ENCODE results near the gene DAP3. TPM values are rescaled to one million over a fixed set of nuclear protein-coding genes. Genes with fewer than 3 reads are reported as not detected.
"Not testable (repeated sequence)": the region's sequence is repeated elsewhere in the genome, so short reads cannot be mapped to it uniquely, and the experiment has no call there.

DAP3 gene
- total RNA-seq, 1 experiment from 2014 or later, result 53.2 TPM

DNA sequence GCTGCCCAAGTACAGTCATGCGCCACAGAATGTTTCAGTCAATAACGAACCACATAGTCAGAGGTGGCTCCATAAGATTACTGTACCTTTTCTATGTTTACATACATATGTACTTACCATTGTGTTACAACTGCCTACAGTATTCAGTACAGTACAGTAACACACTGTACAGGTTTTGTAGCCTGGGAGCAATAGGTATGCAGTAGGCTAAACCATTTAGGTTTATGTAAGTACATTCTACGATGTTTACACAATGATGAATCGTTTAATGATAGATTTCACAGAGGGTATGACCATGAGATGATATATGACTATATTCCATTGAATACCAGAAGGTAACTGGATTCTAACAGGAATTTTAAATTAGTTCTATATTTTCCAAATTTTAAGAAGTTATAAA lies 10.9 kb upstream of the DAP3 start:
- in situ Hi-C loops (cut with HindIII; ENCODE audit: low pct_unique_long_range_greater_than_20kb, low sequenced_read_pairs), result no loop called here

DNA sequence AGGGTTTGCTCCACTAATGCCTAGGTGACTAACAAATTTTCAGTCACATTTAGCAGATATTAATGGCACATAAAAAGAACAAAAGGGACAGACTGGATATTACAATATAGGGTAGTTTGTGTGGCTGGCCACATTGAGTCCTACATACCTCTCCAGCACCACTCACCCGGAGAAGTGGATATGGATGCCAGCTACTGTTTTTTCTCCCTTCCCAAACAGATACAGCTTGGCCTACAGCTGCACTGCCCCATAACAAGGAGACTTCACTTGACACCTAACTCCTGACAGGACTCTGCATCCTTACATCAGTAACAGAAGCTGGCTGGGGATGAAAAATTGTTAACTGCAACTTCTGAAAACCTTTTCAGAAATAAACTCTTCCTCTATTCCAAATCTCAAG lies 9.9 kb upstream of the DAP3 start:
- DNase-seq (ENCODE audit: low read depth); in situ Hi-C loops (cut with HindIII; ENCODE audit: low pct_unique_long_range_greater_than_20kb, low sequenced_read_pairs): not testable (repeated sequence)

More for the DNA sequence above, 10.9 kb upstream of the DAP3 start:
- no peak for DNase-seq (ENCODE audit: low read depth)

DNA sequence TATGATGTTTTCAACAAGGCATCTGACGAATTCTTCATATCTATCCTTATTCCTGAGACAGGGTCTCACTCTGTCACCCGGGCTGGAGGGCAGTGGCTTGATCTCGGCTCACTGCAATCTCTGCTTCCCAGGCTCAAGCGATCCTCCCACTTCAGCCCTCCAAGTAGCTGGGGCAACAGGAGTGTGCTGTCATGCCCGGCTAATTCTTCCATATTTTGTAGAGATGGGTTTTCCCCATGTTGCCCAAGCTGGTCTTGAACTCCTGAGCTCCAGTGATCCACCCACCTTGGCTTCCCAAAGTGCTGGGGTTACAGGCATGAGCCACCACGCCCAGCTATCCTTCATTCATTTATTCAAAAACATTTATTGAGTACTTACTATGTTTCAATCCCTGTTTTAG lies 8.4 kb upstream of the DAP3 start:
- no peak for DNase-seq (ENCODE audit: low read depth)
- in situ Hi-C loops (cut with HindIII; ENCODE audit: low pct_unique_long_range_greater_than_20kb, low sequenced_read_pairs), result no loop called here

DNA sequence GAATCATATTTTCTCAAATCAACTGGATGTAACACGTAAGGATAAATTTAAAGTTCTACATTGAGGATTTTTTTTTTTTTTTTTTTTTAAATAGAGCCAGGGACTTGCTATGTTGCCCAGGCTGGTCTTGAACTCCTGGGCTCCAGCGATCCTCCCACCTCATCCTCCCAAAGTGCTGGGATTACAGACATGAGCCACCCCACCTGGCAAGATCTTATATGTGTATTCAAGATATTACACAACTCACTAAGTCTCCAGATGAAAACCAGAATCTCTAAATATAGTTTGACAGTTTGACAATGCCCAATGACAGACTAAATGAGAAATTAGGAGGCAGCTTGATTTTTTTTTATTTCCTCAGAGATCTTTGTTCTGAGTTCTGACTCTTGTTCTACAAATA lies 7.1 kb upstream of the DAP3 start:
- in situ Hi-C loops (cut with HindIII; ENCODE audit: low pct_unique_long_range_greater_than_20kb, low sequenced_read_pairs), result no loop called here
- DNase-seq (ENCODE audit: low read depth), result no peak

DNA sequence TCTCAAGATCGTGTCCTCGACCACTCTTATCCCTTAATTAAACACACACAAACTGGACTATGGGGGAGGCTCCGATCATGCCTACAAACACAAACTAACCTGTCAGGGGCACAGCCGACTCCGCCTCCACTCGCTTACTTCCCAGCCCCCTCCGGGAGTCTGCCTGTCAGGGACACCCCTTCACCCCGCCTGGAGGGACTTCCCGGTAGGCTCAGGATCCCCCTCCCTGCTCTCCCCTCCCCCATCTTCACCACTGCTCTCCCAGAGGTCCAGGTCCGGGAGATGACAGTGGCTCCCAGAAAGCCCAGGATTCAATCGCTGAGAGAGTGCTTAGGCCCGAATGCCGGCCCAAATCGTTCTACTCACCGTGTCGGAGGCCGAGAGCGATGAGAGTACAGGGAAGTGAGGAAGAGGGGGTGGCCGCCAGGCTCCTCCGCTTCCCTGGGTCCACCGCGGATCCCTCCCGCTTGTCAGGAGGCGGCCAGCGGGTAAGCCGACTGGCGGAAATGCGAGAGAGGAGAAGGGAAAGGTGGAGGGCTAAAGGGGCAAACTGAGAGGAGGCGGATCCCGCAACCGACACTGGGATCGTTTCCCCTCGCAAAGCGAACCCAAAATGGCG lies 1.1 kb upstream of the DAP3 start:
- in situ Hi-C loops (cut with HindIII; ENCODE audit: low pct_unique_long_range_greater_than_20kb, low sequenced_read_pairs); DNase-seq (ENCODE audit: low read depth): not testable (repeated sequence)

DNA sequence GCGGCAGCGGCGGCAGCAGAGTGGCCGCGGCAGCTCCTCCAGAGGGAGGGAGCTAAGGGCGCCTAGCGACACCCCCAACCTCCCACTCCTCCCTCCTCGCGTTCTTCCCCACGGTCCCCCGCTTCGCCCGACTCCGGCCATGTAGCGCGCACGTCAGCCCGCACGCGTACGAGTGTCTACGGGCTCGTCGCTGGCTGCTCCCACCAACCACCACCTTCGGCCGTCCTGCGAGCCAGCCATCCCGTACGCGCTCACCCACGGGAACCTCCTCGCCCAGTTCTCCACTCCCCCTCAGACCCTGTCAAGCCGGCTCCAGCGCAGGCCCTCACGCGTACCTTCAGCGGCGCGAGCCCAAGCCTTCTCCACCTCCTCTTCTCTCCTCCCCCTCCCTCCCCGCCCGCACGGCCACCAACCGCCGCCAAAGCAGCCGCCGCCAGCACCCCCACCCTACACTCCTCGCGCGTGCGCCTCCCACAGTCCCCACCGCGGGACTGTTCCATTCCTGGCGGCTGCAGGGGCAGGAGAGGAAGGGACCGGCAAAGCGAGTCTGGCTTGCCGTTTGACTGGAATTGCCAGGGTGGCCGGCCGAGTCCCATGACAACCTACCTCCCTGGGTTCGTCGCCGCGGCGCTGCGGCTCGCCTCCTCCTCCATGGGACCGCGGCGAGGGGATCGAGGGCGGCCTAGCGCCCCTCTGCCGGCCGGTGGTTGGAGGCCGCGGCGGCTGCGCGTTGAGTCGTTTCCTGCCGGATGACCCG lies 389 bp upstream of the DAP3 start, which contains the start of gene YY1AP1:
TSS of gene YY1AP1 (minus strand) at position 451 of the 757 bp plus-strand sequence. CDS start 8,338 bp downstream, outside the sequence.
- in situ Hi-C loops (cut with HindIII; ENCODE audit: low pct_unique_long_range_greater_than_20kb, low sequenced_read_pairs), result no loop called here
- DNase-seq (ENCODE audit: low read depth), result peak; percentile 91

DNA sequence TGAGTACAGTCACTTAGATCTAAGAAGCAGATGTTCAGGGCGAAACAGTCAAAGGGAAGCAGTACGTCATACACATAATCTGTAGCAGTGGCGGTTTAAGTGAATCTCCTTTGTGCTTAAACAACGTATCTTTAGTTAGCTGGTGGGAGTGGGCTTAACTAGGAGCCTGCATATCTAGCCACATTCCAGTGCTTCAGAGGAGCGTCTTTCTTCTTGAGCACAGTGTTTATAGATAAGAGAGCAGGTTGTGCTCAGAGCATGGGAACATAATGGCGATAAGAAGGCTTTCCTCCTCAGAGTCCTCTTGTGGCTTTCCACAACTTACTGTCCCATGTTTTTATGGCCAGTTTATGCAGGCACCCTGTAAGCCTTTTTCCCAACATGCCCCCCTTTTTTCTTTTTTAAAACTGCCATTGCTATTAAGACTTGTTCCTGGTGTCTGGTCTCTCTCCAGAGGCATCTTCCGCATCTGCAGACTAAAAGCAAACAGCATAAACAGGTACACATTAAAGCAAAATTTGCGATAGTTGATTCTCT lies 3.2 kb downstream of the DAP3 start:
- in situ Hi-C loops (cut with HindIII; ENCODE audit: low pct_unique_long_range_greater_than_20kb, low sequenced_read_pairs), result no loop called here
- peak; percentile 37 for DNase-seq (ENCODE audit: low read depth)

DNA sequence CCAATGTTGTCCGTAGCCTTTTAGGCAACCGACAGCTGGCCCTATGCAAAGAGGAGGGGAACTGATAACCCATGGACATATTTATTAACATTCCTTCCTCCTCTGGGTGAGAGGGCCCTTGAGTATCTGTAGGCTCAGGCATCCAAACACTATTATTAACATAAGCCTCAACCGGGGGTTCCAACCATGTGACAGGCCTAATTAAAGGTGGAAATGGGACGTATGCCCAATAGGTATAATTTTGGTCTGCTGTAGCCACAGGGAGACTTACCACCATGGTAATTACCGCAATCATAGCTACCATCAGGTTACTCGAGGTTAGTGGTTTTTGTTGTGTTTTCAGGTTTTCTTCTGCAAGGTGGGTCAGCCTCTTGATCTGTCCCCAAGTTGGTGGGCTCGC lies 5.3 kb downstream of the DAP3 start:
- in situ Hi-C loops (cut with HindIII; ENCODE audit: low pct_unique_long_range_greater_than_20kb, low sequenced_read_pairs), result no loop called here
- DNase-seq (ENCODE audit: low read depth), result no peak

DNA sequence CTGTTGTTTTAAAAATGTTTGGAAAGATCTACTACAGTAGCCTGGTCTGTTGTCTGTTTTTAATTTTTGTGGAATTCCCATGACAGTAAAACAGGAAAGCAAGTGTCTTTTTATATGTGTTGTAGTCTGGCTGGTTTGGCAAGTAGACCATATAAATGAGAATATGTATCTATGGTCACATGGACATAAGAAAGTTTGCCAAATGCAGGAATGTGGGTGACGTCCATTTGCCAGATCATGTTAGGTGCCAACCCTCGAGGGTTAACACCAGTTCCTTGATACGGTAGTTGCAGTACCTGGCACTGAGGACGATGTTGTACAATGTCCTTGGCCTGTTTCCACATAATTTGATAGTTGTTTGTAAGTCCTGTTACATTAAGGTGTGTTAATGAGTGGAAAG lies 6.2 kb downstream of the DAP3 start:
- DNase-seq (ENCODE audit: low read depth), result no peak
- in situ Hi-C loops (cut with HindIII; ENCODE audit: low pct_unique_long_range_greater_than_20kb, low sequenced_read_pairs), result no loop called here

DNA sequence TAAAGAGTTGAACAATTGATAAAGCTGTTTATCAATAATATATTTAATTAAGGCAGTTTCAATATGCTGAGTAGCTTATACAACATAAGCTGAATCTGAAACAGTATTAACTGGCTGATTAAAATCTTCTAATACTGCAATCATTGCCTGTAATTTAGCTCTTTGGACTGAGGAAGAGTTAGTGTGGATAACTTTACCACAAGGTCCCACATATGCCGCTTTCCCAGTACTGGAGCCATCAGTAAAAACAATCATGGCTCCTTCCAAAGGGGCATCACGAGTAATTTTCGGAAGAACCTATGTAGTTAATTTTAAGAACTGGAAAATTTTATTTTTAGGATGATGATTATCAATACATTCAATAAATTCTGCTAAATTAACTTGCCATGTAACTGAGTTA lies 6.7 kb downstream of the DAP3 start:
- DNase-seq (ENCODE audit: low read depth), result no peak
- in situ Hi-C loops (cut with HindIII; ENCODE audit: low pct_unique_long_range_greater_than_20kb, low sequenced_read_pairs), result no loop called here

DNA sequence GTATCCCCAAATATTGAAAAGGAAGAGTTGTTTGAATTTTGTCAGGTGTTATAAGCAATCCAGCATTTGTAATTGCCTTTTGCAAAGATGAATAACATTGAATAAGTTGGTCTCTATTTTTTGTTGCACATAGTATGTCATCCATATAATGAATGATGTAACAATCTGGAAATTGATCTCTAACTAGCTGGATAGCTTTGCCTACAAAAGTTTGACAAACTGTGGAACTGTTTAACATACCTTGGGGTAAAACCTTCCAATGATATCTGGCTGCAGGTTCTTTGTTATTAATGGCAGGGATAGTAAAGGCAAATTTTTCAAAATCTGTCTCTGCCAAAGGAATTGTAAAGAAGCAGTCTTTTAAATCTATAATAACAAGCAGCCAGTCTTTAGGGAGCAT lies 7.6 kb downstream of the DAP3 start:
- no peak for DNase-seq (ENCODE audit: low read depth)
- in situ Hi-C loops (cut with HindIII; ENCODE audit: low pct_unique_long_range_greater_than_20kb, low sequenced_read_pairs), result no loop called here

DNA sequence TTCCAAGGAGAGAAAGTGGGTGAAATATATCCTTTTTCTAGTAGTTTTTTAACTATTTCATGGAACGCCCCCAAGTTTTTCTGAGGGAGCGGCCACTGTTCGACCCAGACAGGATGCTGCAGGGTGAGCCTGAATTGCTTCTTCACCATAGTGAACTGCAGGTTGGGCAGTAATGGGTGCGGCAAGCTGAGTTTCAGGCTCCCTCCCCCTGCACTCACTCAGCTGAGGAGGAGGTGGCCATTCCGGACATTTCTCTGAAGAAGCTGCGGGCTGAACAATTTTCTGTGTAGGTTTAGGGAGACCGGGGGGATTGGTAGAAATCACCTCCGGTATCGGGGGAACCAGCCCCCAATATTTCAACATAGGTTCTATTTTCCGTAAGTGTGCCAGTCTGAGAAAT lies 8.2 kb downstream of the DAP3 start:
- DNase-seq (ENCODE audit: low read depth), result no peak
- in situ Hi-C loops (cut with HindIII; ENCODE audit: low pct_unique_long_range_greater_than_20kb, low sequenced_read_pairs), result no loop called here

DNA sequence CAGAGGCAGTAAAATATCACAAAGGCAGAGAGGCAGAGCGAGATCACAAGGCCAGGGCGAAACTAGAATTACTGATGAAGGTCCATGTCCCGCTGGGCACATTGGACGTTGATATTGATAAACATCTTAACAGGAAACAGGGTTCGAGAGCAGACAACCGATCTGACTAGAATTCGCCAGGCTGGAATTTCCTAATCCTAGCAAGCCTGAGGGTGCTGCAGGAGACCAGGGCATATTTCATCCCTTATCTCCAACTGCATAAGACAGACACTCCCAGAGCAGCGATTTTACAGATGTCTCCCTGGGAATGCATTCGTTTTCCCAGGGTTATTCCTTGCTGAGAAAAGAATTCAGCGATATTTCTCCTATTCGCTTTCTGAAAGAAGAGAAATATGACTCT lies 8.7 kb downstream of the DAP3 start:
- not testable (repeated sequence) for DNase-seq (ENCODE audit: low read depth)

DNA sequence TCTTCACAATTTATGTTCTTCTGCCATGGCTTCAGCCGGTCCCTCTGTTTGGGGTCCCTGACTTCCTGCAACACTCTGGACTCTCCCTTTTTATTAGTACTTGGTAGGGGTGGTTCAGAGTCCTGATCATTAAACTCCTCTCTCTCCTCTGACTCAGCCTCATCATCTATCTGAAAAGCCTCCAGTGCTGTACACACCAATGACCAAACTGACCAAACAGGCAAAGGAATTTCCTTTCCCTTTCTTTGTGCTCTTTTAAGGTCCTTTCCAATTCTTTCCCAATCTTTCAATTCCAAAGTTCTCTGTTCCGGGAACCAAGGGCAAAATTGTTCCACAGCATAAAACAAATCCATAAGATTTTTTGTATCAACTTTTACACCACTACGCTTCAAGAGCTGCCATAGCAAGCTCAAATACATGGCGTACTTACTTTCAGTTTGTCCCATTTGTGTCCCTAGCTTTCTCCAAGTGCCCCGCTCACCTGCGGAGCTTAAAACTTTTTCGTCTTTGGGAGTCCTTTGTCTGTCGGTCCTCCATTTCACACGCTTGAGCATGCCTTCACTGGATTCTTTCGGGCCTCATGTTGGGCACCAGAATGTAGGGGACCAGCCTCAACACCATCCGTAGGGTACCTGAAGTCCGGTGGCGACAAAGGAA lies 9.6 kb downstream of the DAP3 start:
- no peak for DNase-seq (ENCODE audit: low read depth)
- in situ Hi-C loops (cut with HindIII; ENCODE audit: low pct_unique_long_range_greater_than_20kb, low sequenced_read_pairs), result no loop called here

More for the DNA sequence above, 8.7 kb downstream of the DAP3 start:
- in situ Hi-C loops (cut with HindIII; ENCODE audit: low pct_unique_long_range_greater_than_20kb, low sequenced_read_pairs), result not testable (repeated sequence)

DNA sequence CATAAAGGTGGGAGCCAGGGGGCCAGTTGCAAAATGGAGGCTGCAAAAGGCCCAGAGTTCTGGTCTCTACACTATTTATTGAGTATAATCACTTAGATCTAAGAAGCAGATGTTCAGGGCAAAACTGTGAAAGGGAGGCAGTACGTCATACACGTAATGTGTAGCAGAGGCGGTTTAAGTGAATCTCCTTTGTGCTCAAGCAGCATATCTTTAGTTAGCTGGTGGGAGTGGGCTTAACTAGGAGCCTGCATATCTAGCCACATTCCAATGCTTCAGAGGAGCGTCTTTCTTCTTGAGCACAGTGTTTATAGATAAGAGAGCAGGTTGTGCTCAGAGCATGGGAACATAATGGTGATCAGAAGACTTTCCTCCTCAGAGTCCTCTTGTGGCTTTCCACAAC lies 10.2 kb downstream of the DAP3 start:
- in situ Hi-C loops (cut with HindIII; ENCODE audit: low pct_unique_long_range_greater_than_20kb, low sequenced_read_pairs), result not testable (repeated sequence)

DNA sequence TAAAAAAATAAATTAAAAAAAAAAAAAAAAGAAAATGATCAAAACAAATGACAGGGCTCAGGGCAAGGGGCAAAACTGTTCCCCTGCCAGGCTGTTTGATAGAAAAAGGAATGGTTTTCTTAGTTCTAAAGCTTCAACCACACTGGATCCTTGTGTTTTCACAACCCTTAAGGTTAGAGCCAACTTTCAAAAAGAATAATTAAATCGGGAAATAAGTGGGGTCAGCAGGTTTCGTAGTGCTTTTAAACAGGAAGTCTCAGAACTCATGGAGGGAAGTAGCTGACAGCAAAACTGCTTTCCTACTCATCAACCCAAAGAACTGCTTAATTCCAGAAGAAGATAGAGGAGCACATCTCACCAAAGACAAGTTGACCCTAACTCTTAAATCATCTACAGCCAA lies 12.8 kb downstream of the DAP3 start:
- in situ Hi-C loops (cut with HindIII; ENCODE audit: low pct_unique_long_range_greater_than_20kb, low sequenced_read_pairs); DNase-seq (ENCODE audit: low read depth): not testable (repeated sequence)

More for the DNA sequence above, 10.2 kb downstream of the DAP3 start:
- not testable (repeated sequence) for DNase-seq (ENCODE audit: low read depth)

DNA sequence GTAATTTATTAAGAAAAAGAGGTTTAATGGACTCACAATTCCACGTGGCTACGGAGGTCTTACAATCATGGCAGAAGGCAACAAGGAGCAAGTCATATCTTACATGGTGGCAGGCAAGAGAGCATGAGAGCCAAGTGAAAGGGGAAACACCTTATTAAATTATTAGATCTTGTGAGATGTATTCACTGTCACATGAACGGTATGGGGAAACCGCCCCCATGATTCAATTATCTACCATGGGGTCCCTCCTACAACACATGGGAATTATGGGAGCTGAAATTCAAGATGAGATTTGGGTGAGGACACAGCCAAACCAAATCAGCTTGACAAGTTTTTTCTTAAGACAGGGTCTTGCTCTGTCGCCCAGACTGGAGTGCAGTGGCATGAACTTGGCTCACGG lies 14.3 kb downstream of the DAP3 start:
- in situ Hi-C loops (cut with HindIII; ENCODE audit: low pct_unique_long_range_greater_than_20kb, low sequenced_read_pairs), result no loop called here
- DNase-seq (ENCODE audit: low read depth), result no peak

DNA sequence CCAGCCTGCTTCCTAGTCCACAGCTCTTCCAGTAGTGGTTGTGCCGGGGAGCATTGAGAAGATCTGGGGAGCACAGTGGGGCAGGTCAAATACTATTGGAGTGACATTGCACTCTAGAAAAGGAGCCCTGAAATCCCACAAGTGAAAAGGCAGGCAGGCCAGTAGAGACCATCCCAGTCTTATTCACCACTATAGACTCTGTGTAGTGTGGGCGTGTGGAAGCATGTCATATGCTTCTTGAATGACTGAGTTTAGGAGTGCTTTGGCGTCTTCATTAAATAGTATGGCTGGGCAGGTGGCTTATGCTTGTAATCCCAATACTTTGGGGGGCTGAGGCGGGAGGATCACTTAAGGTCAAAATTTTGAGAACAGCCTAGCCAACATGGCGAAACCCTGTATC lies 15.5 kb downstream of the DAP3 start:
- in situ Hi-C loops (cut with HindIII; ENCODE audit: low pct_unique_long_range_greater_than_20kb, low sequenced_read_pairs); DNase-seq (ENCODE audit: low read depth): not testable (repeated sequence)

DNA sequence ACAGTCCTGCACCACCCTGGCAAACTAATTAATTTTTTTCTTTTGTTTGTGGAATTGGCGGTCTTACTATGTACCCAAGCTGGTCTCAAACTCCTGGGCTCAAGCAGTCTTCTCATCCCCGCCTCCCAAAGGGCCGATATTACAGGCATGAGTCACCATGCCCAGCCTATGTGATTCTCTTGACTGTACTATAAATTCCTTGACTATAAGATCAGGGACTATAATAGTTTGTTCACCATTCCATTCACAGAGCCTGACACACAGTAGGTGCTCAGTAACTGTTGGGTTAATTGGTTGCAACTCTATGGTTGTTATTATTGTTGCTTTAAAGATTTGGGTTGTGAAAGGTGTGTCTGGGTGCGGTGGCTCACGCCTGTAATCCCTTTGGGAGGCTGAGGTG lies 17.2 kb downstream of the DAP3 start:
- in situ Hi-C loops (cut with HindIII; ENCODE audit: low pct_unique_long_range_greater_than_20kb, low sequenced_read_pairs), result no loop called here
- DNase-seq (ENCODE audit: low read depth), result peak; percentile 18
